ENCODE results near the gene AKNA.

Gene AKNA

GRCh38 chr9:114286146-114286679, 101.6 kb downstream of the AKNA start:
- H3K27ac Mint-ChIP-seq: no peak overlapping the region
- peaks cover 4% of the 10 kb centered on the region in 2 donors for H3K27me3 Mint-ChIP-seq
- peaks cover 5% of the 10 kb centered on the region in 2 donors for H3K4me1 Mint-ChIP-seq
- no peak for ATAC-seq (replicated peaks)
- H3K4me3 Mint-ChIP-seq: no peak overlapping the region
- H3K36me3 Mint-ChIP-seq: no peaks in the 10 kb centered on the region
- no peaks in the 10 kb centered on the region for H3K9me3 Mint-ChIP-seq
- no peak for DNase-seq

GRCh38 chr9:114285166-114285867, 102.5 kb downstream of the AKNA start:
- Mint-ChIP-seq H3K4me3 (no peak overlapping the region), H3K27me3 (no peaks in the 10 kb centered on the region), H3K9me3 (no peaks in the 10 kb centered on the region), H3K36me3 (no peaks in the 10 kb centered on the region), H3K27ac (no peak overlapping the region), H3K4me1 (no peaks in the 10 kb centered on the region)
- ATAC-seq (replicated peaks) (no peak), DNase-seq (no peak)

- Mint-ChIP-seq H3K27ac (no peak overlapping the region), H3K4me1 (no peaks in the 10 kb centered on the region), H3K4me3 (no peak overlapping the region), H3K36me3 (no peaks in the 10 kb centered on the region), H3K9me3 (no peaks in the 10 kb centered on the region), H3K27me3 (no peaks in the 10 kb centered on the region)
- DNase-seq (no peak), ATAC-seq (replicated peaks) (no peak)
These were observed 103.3 kb downstream of the AKNA start for GRCh38 chr9:114284316-114285060.
